Tibial artery (tissue), 4 donors: ENCODE results near the gene AHI1.

Experiments
- DNase-seq, 2 donors: peaks; one replicate each; pipeline ENCODE4 v3.0.0-alpha.2; 2019
- H3K27ac ChIP-seq, 2 donors: fragments of 200-600 bp; sonication (generic) in 1 of 2; 1 replicate in 1 of 2; 2 replicates in 1 of 2; pipeline ENCODE4 v1.5.1; 2018 to 2019; ENCODE audit warnings: mild to moderate bottlenecking in 1 of 2
- H3K27me3 ChIP-seq, 2 donors: fragments of 200-600 bp; sonication (generic) in 1 of 2; one replicate each; pipeline versions ENCODE4 v1.5.1 to v1.6.0; 2016 to 2019
- H3K36me3 ChIP-seq, 3 donors: fragments of 200-600 bp; sonication (generic) in 2 of 3; one replicate each; pipeline ENCODE4 v1.5.1; 2016 to 2019; ENCODE audit warnings: mild to moderate bottlenecking in 2 of 3
- H3K4me1 ChIP-seq, 4 donors: fragments of 200-600 bp; sonication (generic) in 2 of 4; 1 replicate in 3 of 4; 2 replicates in 1 of 4; pipeline ENCODE4 v1.5.1; 2016 to 2019
- H3K4me3 ChIP-seq, 2 donors: fragments of 200-600 bp; sonication (generic) in 1 of 2; 1 replicate in 1 of 2; 2 replicates in 1 of 2; pipeline ENCODE4 v1.5.1; 2018 to 2019; ENCODE audit warnings: mild to moderate bottlenecking in 2 of 2
- H3K9me3 ChIP-seq, 3 donors: fragments of 200-600 bp; sonication (generic) in 1 of 3; one replicate each; pipeline ENCODE4 v1.5.1; 2016 to 2019
- intact Hi-C: fragments of 100-400 bp; cut with DNase I; formaldehyde crosslinking; loops from one replicate; pipeline ENCODE4 v1.15.0; 2023; ENCODE audit warnings: low total_unique reads
- TF ChIP-seq, protein P1 (sequence below), 2 experiments: fragments of 200-600 bp in 1 of 2; fragments of 450-650 bp in 1 of 2; IDR thresholded peaks; one replicate each; pipeline ENCODE4 v1.5.1; 2017 to 2019; ENCODE audit warnings: antibody characterized with exemption in 2 of 2, mild to moderate bottlenecking in 1 of 2, moderate library complexity in 1 of 2

The AHI1 gene

DNA sequence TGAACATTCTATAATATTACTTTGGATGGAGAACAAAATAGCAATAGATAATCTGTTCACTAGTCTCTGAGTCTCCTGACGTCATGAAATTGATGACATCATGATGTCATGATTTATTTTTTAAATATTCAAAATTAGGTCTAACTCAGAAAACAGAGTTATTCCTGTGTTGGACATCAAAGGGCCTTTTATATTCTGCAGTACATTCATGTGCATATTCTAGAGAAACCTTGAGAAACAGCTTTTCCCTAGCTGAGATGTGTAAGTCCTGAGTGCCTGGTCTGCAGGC is 263.1 kb downstream of the AHI1 start:
- intact Hi-C loops, result no loop called here
- H3K27me3 ChIP-seq, result no peaks in the 10 kb centered on the region
- DNase-seq, result no peak
- no peaks in the 10 kb centered on the region for H3K36me3 ChIP-seq
- no peaks in the 10 kb centered on the region for H3K4me1 ChIP-seq
- TF ChIP-seq, protein P1, sequence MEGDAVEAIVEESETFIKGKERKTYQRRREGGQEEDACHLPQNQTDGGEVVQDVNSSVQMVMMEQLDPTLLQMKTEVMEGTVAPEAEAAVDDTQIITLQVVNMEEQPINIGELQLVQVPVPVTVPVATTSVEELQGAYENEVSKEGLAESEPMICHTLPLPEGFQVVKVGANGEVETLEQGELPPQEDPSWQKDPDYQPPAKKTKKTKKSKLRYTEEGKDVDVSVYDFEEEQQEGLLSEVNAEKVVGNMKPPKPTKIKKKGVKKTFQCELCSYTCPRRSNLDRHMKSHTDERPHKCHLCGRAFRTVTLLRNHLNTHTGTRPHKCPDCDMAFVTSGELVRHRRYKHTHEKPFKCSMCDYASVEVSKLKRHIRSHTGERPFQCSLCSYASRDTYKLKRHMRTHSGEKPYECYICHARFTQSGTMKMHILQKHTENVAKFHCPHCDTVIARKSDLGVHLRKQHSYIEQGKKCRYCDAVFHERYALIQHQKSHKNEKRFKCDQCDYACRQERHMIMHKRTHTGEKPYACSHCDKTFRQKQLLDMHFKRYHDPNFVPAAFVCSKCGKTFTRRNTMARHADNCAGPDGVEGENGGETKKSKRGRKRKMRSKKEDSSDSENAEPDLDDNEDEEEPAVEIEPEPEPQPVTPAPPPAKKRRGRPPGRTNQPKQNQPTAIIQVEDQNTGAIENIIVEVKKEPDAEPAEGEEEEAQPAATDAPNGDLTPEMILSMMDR (IDR thresholded peaks at IDR 0.05), result no peak
- H3K27ac ChIP-seq, result no peak overlapping the region
- no peaks in the 10 kb centered on the region for H3K9me3 ChIP-seq
- H3K4me3 ChIP-seq, result no peak overlapping the region

DNA sequence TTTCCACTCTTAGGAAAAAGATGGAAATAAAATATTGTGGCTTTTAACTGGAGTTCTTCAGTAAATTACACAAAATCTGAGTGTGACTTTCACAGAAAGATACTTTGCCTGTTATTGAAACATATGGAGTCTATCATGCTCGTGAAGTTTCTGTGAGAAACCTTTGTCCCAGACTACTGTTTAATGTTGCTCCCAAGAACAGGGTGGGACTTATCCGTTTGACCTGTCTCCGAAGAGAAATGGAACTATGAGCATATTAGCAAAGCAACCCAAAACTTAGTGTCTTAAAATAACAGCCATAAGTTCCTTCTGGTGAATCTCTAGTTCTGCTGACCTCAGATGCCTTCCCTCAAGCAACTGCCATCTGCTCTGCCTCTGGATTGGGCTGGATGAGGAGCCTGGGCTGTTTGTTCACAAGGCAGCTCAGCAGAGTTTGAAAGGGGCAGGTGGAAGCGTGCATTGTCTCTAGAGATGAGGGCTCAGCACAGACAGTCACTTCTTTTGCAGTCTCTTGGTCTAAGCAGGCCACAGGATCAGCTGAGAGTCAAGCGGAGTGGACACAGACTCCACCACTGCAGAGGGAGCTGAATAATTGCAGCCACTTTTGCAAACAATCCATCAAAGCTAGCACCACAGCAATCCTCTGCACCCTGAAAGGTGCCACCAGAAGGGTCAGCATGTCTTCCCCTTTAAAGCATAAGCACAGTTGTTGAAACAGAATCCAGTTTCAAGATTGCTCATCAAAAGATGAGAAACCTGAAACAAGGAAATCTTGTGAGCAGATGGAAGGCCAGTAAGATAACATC is 263.7 kb downstream of the AHI1 start:
- H3K4me3 ChIP-seq, result no peak overlapping the region
- intact Hi-C loops, result no loop called here

More for the DNA sequence above, 263.7 kb downstream of the AHI1 start:
- DNase-seq, result no peak
- H3K27ac ChIP-seq, result no peak overlapping the region
- H3K27me3 ChIP-seq, result no peaks in the 10 kb centered on the region
- no peaks in the 10 kb centered on the region for H3K4me1 ChIP-seq
- H3K9me3 ChIP-seq, result no peaks in the 10 kb centered on the region
- TF ChIP-seq, protein P1 (IDR thresholded peaks at IDR 0.05), result no peak
- H3K36me3 ChIP-seq, result no peaks in the 10 kb centered on the region
